22Rv1 (cell line): ENCODE measurements around the gene EIF4G3.
"Not testable (repeated sequence)": the region's sequence is repeated elsewhere in the genome, so short reads cannot be mapped to it uniquely, and the experiment has no call there.

Experiments
- H3K27ac ChIP-seq: fragments of 450-650 bp; 2 replicates; pipeline ENCODE4 v1.5.1; 2017
- CTCF ChIP-seq: fragments of 450-650 bp; IDR thresholded peaks from 2 replicates; pipeline ENCODE4 v1.5.1; 2017; ENCODE audit warnings: mild to moderate bottlenecking
- ZFX ChIP-seq: fragments of 450-650 bp; IDR thresholded peaks from 2 replicates; pipeline ENCODE4 v1.6.1; 2017; ENCODE audit warnings: antibody characterized with exemption, borderline replicate concordance

Gene EIF4G3

GRCh38 chr1:20913242-20913641 lies 263.5 kb downstream of the EIF4G3 start:
- no peak overlapping the region for H3K27ac ChIP-seq
- TF ChIP-seq ZFX (no peak), CTCF (no peak)

- not testable (repeated sequence) for H3K27ac ChIP-seq
These were observed 269.2 kb downstream of the EIF4G3 start for GRCh38 chr1:20907526-20907925.

- TF ChIP-seq ZFX = no peak
- no peak for TF ChIP-seq CTCF
- no peak overlapping the region for H3K27ac ChIP-seq
These were observed 273.3 kb downstream of the EIF4G3 start for GRCh38 chr1:20903437-20903836.

GRCh38 chr1:20900056-20900455 lies 276.6 kb downstream of the EIF4G3 start:
- no peak overlapping the region for H3K27ac ChIP-seq

GRCh38 chr1:20899154-20899972 lies 277.3 kb downstream of the EIF4G3 start:
- TF ChIP-seq CTCF (no peak), ZFX (no peak)
- no peak overlapping the region for H3K27ac ChIP-seq

More at GRCh38 chr1:20900056-20900455, 276.6 kb downstream of the EIF4G3 start:
- no peak for TF ChIP-seq CTCF

GRCh38 chr1:20896826-20897225 lies 279.9 kb downstream of the EIF4G3 start:
- TF ChIP-seq ZFX = no peak
- TF ChIP-seq CTCF = no peak
- H3K27ac ChIP-seq = peak overlapping the region; percentile 11; the same call in 1 of the 2 replicates

GRCh38 chr1:20893931-20894330 lies 282.8 kb downstream of the EIF4G3 start:
- TF ChIP-seq CTCF = no peak

GRCh38 chr1:20891091-20891490 lies 285.6 kb downstream of the EIF4G3 start:
- no peak overlapping the region for H3K27ac ChIP-seq
- TF ChIP-seq CTCF (no peak), ZFX (no peak)

More at GRCh38 chr1:20893931-20894330, 282.8 kb downstream of the EIF4G3 start:
- H3K27ac ChIP-seq = no peak overlapping the region
